Muscle of leg (tissue), 11 donors: Measurements from ENCODE around the gene METTL6. TPM values are rescaled to one million over a fixed set of nuclear protein-coding genes. Genes with fewer than 3 reads are reported as not detected.
"Not testable (repeated sequence)": the region's sequence is repeated elsewhere in the genome, so short reads cannot be mapped to it uniquely, and the experiment has no call there.

Source experiments
- DNase-seq: peaks from one replicate; pipeline ENCODE4 v3.0.0; 2013
- H3K27ac ChIP-seq: one replicate; pipeline ENCODE4 v1.5.1; 2013; ENCODE audit warnings: mild to moderate bottlenecking, low read length, control low read depth
- H3K27me3 ChIP-seq: one replicate; pipeline ENCODE4 v1.6.1; 2013; ENCODE audit warnings: low read length; ENCODE audit not compliant: control insufficient read depth, insufficient read depth
- H3K36me3 ChIP-seq: one replicate; pipeline ENCODE4 v1.6.1; 2013; ENCODE audit warnings: low read length; ENCODE audit not compliant: control insufficient read depth, insufficient read depth
- H3K4me1 ChIP-seq: one replicate; pipeline ENCODE4 v1.6.1; 2013; ENCODE audit warnings: low read length; ENCODE audit not compliant: control insufficient read depth, insufficient read depth
- H3K4me3 ChIP-seq: one replicate; pipeline ENCODE4 v1.5.1; 2013; ENCODE audit warnings: low read length, control low read depth
- H3K9me3 ChIP-seq: replicated peaks from 2 replicates; pipeline ENCODE4 v1.6.1; 2013; ENCODE audit warnings: low read depth, low read length; ENCODE audit not compliant: control insufficient read depth
- WGBS: methylation state at CpG from one replicate; pipeline ENCODE4 v1.1.5; 2013; ENCODE audit warnings: missing lambda C conversion rate; ENCODE audit not compliant: insufficient coverage; 5-methylcytosine and 5-hydroxymethylcytosine counted together
- polyA plus RNA-seq, 8 donors: library from polyadenylated mRNA; unstranded; fragments of 120-200 nt; gene quantifications; one replicate each; pipeline versions ENCODE4 v1.2.1 to v1.2.3, GENCODE V29; 2013; ENCODE audit warnings: inconsistent platforms in 1 of 8, low replicate concordance in 1 of 8; ENCODE audit not compliant: insufficient read length in 8 of 8, insufficient read depth in 1 of 8
- total RNA-seq: library from RNA; stranded (reverse); fragments of 120-200 nt; gene quantifications from one replicate; pipeline ENCODE4 v1.2.4, GENCODE V29; 2013

Gene METTL6
- total and polyA plus RNA-seq, 9 donors = 12.8 to 26.6 (median 14.6) TPM

DNA sequence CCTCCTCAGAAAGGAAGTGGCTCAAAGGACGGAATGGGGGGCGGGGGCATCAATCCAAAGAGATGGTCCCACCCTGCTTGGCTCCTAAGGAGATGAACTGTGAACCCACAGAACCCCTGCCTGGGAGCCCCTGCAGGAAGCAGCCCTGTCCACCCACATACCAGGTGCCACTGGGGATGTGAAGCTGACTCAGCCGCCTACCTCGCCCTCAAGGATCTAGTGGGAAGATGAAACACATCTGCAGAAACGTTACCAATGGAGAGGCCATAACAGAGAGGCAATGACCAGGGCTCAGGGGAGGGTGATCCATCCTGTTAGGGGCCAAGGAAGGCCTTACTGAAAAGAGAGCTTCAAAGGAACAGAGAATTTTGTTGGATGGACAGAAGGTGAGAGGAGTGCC, 35.1 kb upstream of the METTL6 start:
- H3K27ac ChIP-seq = no peak overlapping the region
- H3K36me3 ChIP-seq = peaks cover 11% of the 10 kb centered on the region
- 87% methylated on average over 3 of the region's 5 CpGs for WGBS
- no peaks in the 10 kb centered on the region for H3K27me3 ChIP-seq
- H3K9me3 ChIP-seq = no peaks in the 10 kb centered on the region
- peaks cover 3% of the 10 kb centered on the region for H3K4me1 ChIP-seq
- no peak for DNase-seq
- no peak overlapping the region for H3K4me3 ChIP-seq

GRCh38 chr3:15460891-15461531, 33.7 kb upstream of the METTL6 start:
- H3K27me3 ChIP-seq = no peaks in the 10 kb centered on the region
- no peak overlapping the region for H3K27ac ChIP-seq
- H3K4me3 ChIP-seq = no peak overlapping the region
- H3K4me1 ChIP-seq = no peaks in the 10 kb centered on the region
- peaks cover 15% of the 10 kb centered on the region for H3K36me3 ChIP-seq
- WGBS = 58% methylated on average over 2 of the region's 4 CpGs
- no peaks in the 10 kb centered on the region for H3K9me3 ChIP-seq
- DNase-seq = no peak

DNA sequence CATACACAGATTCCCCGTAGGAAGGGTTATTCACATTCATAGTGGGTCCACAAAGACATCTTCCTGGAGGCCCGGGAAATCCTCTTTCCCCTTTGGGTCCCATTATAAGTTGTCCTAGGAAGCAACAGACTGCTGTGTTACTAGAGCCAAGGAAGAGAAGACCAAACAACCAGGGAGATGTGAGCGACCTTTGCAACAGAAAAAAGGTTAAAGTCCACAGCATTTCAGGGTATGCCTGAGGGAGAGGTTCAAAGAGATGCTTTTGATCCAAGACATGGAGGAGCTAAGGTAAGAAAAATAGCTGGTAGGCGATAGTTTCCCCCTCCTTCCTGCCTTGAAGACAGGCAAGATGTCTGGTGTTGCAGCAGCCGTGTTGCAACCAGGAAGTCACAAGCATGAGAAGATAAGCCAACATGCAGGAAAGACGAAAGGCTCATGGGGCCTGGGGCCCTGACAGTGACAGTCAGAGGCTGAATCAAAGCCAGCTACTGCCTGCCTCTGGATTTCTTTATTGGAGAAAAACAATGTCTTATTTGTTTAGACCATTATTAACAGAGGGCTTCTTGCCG, 31.0 kb upstream of the METTL6 start:
- H3K4me3 ChIP-seq = no peak overlapping the region
- H3K9me3 ChIP-seq = no peaks in the 10 kb centered on the region
- H3K4me1 ChIP-seq = no peaks in the 10 kb centered on the region
- WGBS = 88% methylated on average over 6 of the region's 7 CpGs
- no peak overlapping the region for H3K27ac ChIP-seq
- H3K36me3 ChIP-seq = peaks cover 18% of the 10 kb centered on the region
- no peaks in the 10 kb centered on the region for H3K27me3 ChIP-seq
- DNase-seq = no peak

DNA sequence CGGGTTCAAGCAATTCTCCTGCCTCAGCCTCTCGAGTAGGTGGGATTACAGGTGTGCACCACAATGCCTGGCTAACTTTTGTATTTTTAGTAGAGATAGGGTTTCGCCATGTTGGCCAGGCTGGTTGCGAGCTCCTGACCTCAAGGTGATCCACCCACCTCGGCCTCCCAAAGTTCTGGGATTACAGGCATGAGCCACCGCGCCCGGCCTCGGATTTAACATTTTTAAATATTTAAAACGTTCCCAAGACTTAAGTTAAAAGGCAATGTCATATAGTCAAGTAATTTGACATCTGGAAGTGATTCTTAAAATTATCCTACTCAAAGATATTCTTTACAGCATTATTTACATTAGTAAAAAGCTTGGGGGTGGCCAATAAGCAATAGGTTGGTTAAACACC, 29.6 kb upstream of the METTL6 start:
- DNase-seq, H3K4me1 ChIP-seq, H3K27me3 ChIP-seq, H3K27ac ChIP-seq, H3K9me3 ChIP-seq, H3K4me3 ChIP-seq: not testable (repeated sequence)
- H3K36me3 ChIP-seq = peaks cover 18% of the 10 kb centered on the region
- WGBS = 83% methylated on average over 1 of the region's 10 CpGs

- no peaks in the 10 kb centered on the region for H3K9me3 ChIP-seq
- no peak overlapping the region for H3K4me3 ChIP-seq
- H3K36me3 ChIP-seq = peaks cover 18% of the 10 kb centered on the region
- DNase-seq = no peak
- no peaks in the 10 kb centered on the region for H3K27me3 ChIP-seq
- H3K4me1 ChIP-seq = no peaks in the 10 kb centered on the region
- H3K27ac ChIP-seq = no peak overlapping the region
- WGBS = 100% methylated on average over 2 of the region's 2 CpGs
These were observed 29.0 kb upstream of the METTL6 start for GRCh38 chr3:15456321-15456720.

GRCh38 chr3:15455756-15456155, 28.4 kb upstream of the METTL6 start:
- no peaks in the 10 kb centered on the region for H3K9me3 ChIP-seq
- H3K4me3 ChIP-seq = no peak overlapping the region
- peaks cover 21% of the 10 kb centered on the region for H3K36me3 ChIP-seq
- H3K4me1 ChIP-seq = no peaks in the 10 kb centered on the region
- 87% methylated on average over 7 of the region's 7 CpGs for WGBS
- no peaks in the 10 kb centered on the region for H3K27me3 ChIP-seq
- H3K27ac ChIP-seq = no peak overlapping the region
- DNase-seq = no peak

DNA sequence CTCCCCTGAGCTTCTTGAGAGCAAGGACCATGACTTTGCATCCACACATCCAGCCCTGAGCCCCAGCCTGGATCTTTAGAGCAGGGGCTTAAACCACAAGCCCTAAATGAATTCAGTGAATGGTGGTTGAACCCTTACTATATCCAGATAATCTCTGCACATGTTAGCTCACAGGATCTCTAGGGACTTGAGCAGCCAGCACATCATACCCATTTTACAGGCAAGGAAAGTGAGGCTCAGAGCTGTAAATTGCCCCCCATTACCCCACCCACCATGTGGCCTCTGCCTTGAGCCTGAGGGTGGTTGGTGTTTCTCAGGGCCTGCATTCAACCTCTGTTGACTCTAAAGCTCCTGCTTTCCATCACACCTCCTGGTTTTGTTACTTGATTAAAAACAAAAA, 27.6 kb upstream of the METTL6 start:
- H3K36me3 ChIP-seq = peaks cover 29% of the 10 kb centered on the region
- no peak overlapping the region for H3K27ac ChIP-seq
- H3K4me1 ChIP-seq = no peaks in the 10 kb centered on the region
- H3K27me3 ChIP-seq = no peaks in the 10 kb centered on the region
- no peak for DNase-seq
- no peaks in the 10 kb centered on the region for H3K9me3 ChIP-seq
- H3K4me3 ChIP-seq = no peak overlapping the region

- 78% methylated on average over 6 of the region's 9 CpGs for WGBS
These were observed 26.8 kb upstream of the METTL6 start for GRCh38 chr3:15453991-15454625.

GRCh38 chr3:15453501-15453900, 26.2 kb upstream of the METTL6 start:
- WGBS = 97% methylated on average over 5 of the region's 8 CpGs

More at GRCh38 chr3:15453991-15454625, 26.8 kb upstream of the METTL6 start:
- no peaks in the 10 kb centered on the region for H3K4me1 ChIP-seq
- DNase-seq = no peak
- H3K9me3 ChIP-seq = no peaks in the 10 kb centered on the region
- H3K27me3 ChIP-seq = no peaks in the 10 kb centered on the region
- H3K4me3 ChIP-seq = no peak overlapping the region
- peaks cover 36% of the 10 kb centered on the region for H3K36me3 ChIP-seq
- H3K27ac ChIP-seq = no peak overlapping the region

DNA sequence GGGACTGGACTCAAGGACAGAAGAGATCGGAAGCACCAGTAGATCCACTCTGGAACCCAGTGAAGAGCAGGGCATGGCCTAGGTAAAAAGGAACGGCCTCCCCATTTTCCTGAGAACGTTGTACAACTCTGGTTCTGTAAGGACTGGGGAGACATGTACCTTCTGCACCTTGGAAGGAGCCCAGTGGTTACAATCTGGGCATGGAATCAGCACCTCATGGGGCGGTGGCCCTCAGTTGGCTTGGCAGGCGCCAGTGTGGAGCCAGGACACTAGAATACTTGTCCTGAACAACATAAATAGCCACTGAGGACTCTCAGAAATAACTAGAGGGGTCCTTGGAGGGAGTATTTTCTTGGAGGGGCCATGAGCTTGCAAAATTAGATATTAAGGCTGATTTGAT, 25.6 kb upstream of the METTL6 start:
- Histone ChIP-seq H3K4me1 (no peaks in the 10 kb centered on the region), H3K27me3 (no peaks in the 10 kb centered on the region), H3K4me3 (no peak overlapping the region), H3K9me3 (no peaks in the 10 kb centered on the region), H3K27ac (no peak overlapping the region), H3K36me3 (peaks cover 38% of the 10 kb centered on the region)
- DNase-seq = no peak
- 81% methylated on average over 3 of the region's 5 CpGs for WGBS

More at GRCh38 chr3:15453501-15453900, 26.2 kb upstream of the METTL6 start:
- no peaks in the 10 kb centered on the region for H3K9me3 ChIP-seq
- no peak for DNase-seq
- no peak overlapping the region for H3K27ac ChIP-seq
- peaks cover 36% of the 10 kb centered on the region for H3K36me3 ChIP-seq
- no peak overlapping the region for H3K4me3 ChIP-seq
- H3K27me3 ChIP-seq = no peaks in the 10 kb centered on the region
- H3K4me1 ChIP-seq = no peaks in the 10 kb centered on the region
